HEK293 (cell line): Measurements from ENCODE around the gene SERPINA1.

Source experiments
- CTCF ChIA-PET: fragments of 350-600 bp; formaldehyde crosslinking; extraction: SDS; loops from one replicate; lab custom pipeline; 2021; ENCODE audit warnings: antibody characterized with exemption; lab: Yijun Ruan, JAX
- POLR2A ChIA-PET: fragments of 300-600 bp; formaldehyde crosslinking; extraction: SDS; loops from one replicate; lab custom pipeline; 2020; ENCODE audit warnings: antibody characterized with exemption, inconsistent platforms; lab: Yijun Ruan, JAX
- H3K27ac ChIP-seq: fragments of 200-500 bp; sonication (Bioruptor generic); 2 replicates; pipeline ENCODE4 v1.5.1; 2014; ENCODE audit warnings: low read depth, low read length, control low read depth, inconsistent platforms; ENCODE audit errors: extremely low read depth
- H3K36me3 ChIP-seq, 2 experiments: fragments of 200-500 bp in 1 of 2; sonication (Bioruptor generic) in 1 of 2; 1 replicate in 1 of 2; 2 replicates in 1 of 2; pipeline ENCODE4 v1.5.1; 2014 to 2017; ENCODE audit warnings: inconsistent platforms in 2 of 2, low read length in 2 of 2; ENCODE audit not compliant: control insufficient read depth in 2 of 2, insufficient read depth in 1 of 2
- H3K4me1 ChIP-seq: fragments of 200-500 bp; sonication (Bioruptor generic); 2 replicates; pipeline ENCODE4 v1.5.1; 2014; ENCODE audit warnings: mild to moderate bottlenecking, low read length, inconsistent platforms; ENCODE audit not compliant: control insufficient read depth, insufficient read depth
- H3K4me3 ChIP-seq: 2 replicates; pipeline ENCODE4 v1.5.1; 2011; ENCODE audit warnings: low read depth, mild to moderate bottlenecking, control low read depth, low read length, moderate library complexity
- H3K9me3 ChIP-seq: fragments of 200-500 bp; sonication (Bioruptor generic); 2 replicates; pipeline ENCODE4 v1.5.1; 2014; ENCODE audit warnings: low read depth, low read length, inconsistent platforms; ENCODE audit not compliant: control insufficient read depth, insufficient read depth
- HOXC10 ChIP-seq: sonication (generic); formaldehyde crosslinking; IDR thresholded peaks from 2 replicates; pipeline ENCODE4 v1.8.1; 2023; ENCODE audit warnings: mild to moderate bottlenecking, missing genetic modification reagents
- MZF1 ChIP-seq: fragments of 450-650 bp; formaldehyde crosslinking; IDR thresholded peaks from 2 replicates; pipeline ENCODE4 v1.5.1; 2017; ENCODE audit warnings: missing biosample characterization, missing genetic modification characterization, borderline replicate concordance
- SALL2 ChIP-seq: fragments of 450-650 bp; formaldehyde crosslinking; IDR thresholded peaks from 2 replicates; pipeline ENCODE4 v1.5.0; 2017; ENCODE audit warnings: missing biosample characterization, mild to moderate bottlenecking, missing genetic modification characterization, borderline replicate concordance
- SP3 ChIP-seq: fragments of 450-650 bp; formaldehyde crosslinking; IDR thresholded peaks from 2 replicates; pipeline ENCODE4 v1.5.1; 2016; ENCODE audit warnings: missing biosample characterization, missing genetic modification characterization
- WT1 ChIP-seq: fragments of 450-650 bp; formaldehyde crosslinking; IDR thresholded peaks from 2 replicates; pipeline ENCODE4 v1.5.1; 2016; ENCODE audit warnings: missing biosample characterization, missing genetic modification characterization
- ZBTB11 ChIP-seq: fragments of 450-650 bp; formaldehyde crosslinking; conservative IDR thresholded peaks from 2 replicates; pipeline ENCODE4 v1.5.1; 2016; ENCODE audit warnings: low read depth, missing biosample characterization, missing genetic modification characterization
- ZFHX2 ChIP-seq: fragments of 450-650 bp; formaldehyde crosslinking; conservative IDR thresholded peaks from 2 replicates; pipeline ENCODE4 v1.5.1; 2016; ENCODE audit warnings: missing biosample characterization, missing genetic modification characterization
- ZNF214 ChIP-seq: fragments of 450-650 bp; formaldehyde crosslinking; IDR thresholded peaks from 2 replicates; pipeline ENCODE4 v1.5.1; 2017; ENCODE audit warnings: missing biosample characterization, mild to moderate bottlenecking, missing genetic modification characterization, borderline replicate concordance
- ZNF221 ChIP-seq: fragments of 450-650 bp; formaldehyde crosslinking; IDR thresholded peaks from 2 replicates; pipeline ENCODE4 v1.5.1; 2017; ENCODE audit warnings: missing biosample characterization, missing genetic modification characterization, borderline replicate concordance
- ZNF239 ChIP-seq: fragments of 450-650 bp; formaldehyde crosslinking; IDR thresholded peaks from 2 replicates; pipeline ENCODE4 v1.5.1; 2016; ENCODE audit warnings: missing biosample characterization, missing genetic modification characterization
- ZNF248 ChIP-seq: fragments of 450-650 bp; formaldehyde crosslinking; IDR thresholded peaks from 2 replicates; pipeline ENCODE4 v1.5.1; 2017; ENCODE audit warnings: missing biosample characterization, missing genetic modification characterization
- ZNF311 ChIP-seq: fragments of 450-650 bp; formaldehyde crosslinking; IDR thresholded peaks from 2 replicates; pipeline ENCODE4 v1.5.1; 2017; ENCODE audit warnings: missing biosample characterization, missing genetic modification characterization, borderline replicate concordance
- ZNF398 ChIP-seq: fragments of 450-650 bp; formaldehyde crosslinking; IDR thresholded peaks from 2 replicates; pipeline ENCODE4 v1.5.1; 2017; ENCODE audit warnings: missing biosample characterization, missing genetic modification characterization
- ZNF449 ChIP-seq: fragments of 450-650 bp; formaldehyde crosslinking; IDR thresholded peaks from 2 replicates; pipeline ENCODE4 v1.5.1; 2017; ENCODE audit warnings: missing biosample characterization, mild to moderate bottlenecking, missing genetic modification characterization, moderate library complexity
- ZNF561 ChIP-seq: fragments of 450-650 bp; IDR thresholded peaks from 2 replicates; pipeline ENCODE4 v1.5.1; 2018; ENCODE audit warnings: missing biosample characterization, missing genetic modification characterization, borderline replicate concordance
- ZNF658 ChIP-seq: fragments of 450-650 bp; formaldehyde crosslinking; IDR thresholded peaks from 2 replicates; pipeline ENCODE4; 2016; ENCODE audit warnings: missing biosample characterization, missing genetic modification characterization
- ZNF664 ChIP-seq: fragments of 450-650 bp; formaldehyde crosslinking; IDR thresholded peaks from 2 replicates; pipeline ENCODE4 v1.5.1; 2016; ENCODE audit warnings: missing biosample characterization, missing genetic modification characterization
- ZNF791 ChIP-seq: fragments of 450-650 bp; formaldehyde crosslinking; IDR thresholded peaks from 2 replicates; pipeline ENCODE4 v1.5.1; 2016; ENCODE audit warnings: missing biosample characterization, missing genetic modification characterization
- ZSCAN23 ChIP-seq: fragments of 450-650 bp; formaldehyde crosslinking; IDR thresholded peaks from 2 replicates; pipeline ENCODE4 v1.5.1; 2016; ENCODE audit warnings: missing biosample characterization, missing genetic modification characterization
- TF ChIP-seq, protein P1 (sequence below): fragments of 450-650 bp; formaldehyde crosslinking; IDR thresholded peaks from 2 replicates; pipeline ENCODE4 v1.5.1; 2017; ENCODE audit warnings: missing biosample characterization, missing genetic modification characterization

Gene SERPINA1

DNA sequence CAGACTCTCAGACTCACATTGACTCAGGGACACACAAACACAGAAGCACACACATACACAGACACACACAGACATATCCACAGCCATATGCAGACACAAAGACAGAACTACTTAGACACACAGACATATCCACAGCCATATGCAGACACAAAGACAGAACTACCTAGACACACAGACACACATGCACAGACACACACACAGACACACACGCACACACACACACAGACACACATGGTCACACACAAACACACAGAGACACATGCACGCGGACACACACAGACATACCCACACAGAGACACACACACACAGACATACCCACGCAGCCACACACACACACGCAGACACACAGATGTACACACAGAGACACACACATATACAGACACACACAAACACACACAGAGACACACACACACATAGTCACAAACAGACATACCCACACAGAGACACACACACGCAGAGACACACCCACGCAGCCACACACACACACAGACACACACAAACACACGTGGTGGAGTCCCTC lies 25.7 kb downstream of the SERPINA1 start:
- TF ChIP-seq HOXC10 (CRISPR knock-in tag) (no peak), ZNF311 (tag by site-specific recombination) (no peak), ZNF664 (no peak), SALL2 (0 out of 2 replicates have a peak, but pooled peaks have one; percentile 4), ZNF658 (no peak), ZNF449 (tag by site-specific recombination) (no peak), ZNF561 (tag by site-specific recombination) (no peak), ZSCAN23 (no peak), MZF1 (no peak), ZNF239 (tag by site-specific recombination) (no peak), ZNF214 (tag by site-specific recombination) (no peak), ZFHX2 (tag by site-specific recombination) (peak; percentile 38; the same call in 1 of the 2 replicates), SP3 (tag by site-specific recombination) (no peak), WT1 (tag by site-specific recombination) (no peak), ZNF248 (tag by site-specific recombination) (no peak), ZNF221 (tag by site-specific recombination) (no peak), ZBTB11 (tag by site-specific recombination) (no peak), ZNF398 (tag by site-specific recombination) (no peak), ZNF791 (tag by site-specific recombination) (no peak)
- TF ChIP-seq, protein P1, sequence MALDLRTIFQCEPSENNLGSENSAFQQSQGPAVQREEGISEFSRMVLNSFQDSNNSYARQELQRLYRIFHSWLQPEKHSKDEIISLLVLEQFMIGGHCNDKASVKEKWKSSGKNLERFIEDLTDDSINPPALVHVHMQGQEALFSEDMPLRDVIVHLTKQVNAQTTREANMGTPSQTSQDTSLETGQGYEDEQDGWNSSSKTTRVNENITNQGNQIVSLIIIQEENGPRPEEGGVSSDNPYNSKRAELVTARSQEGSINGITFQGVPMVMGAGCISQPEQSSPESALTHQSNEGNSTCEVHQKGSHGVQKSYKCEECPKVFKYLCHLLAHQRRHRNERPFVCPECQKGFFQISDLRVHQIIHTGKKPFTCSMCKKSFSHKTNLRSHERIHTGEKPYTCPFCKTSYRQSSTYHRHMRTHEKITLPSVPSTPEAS (tag by site-specific recombination): peak; percentile 88
- Histone ChIP-seq H3K9me3 (no peaks in the 10 kb centered on the region), H3K36me3 (no peaks in the 10 kb centered on the region), H3K4me1 (no peaks in the 10 kb centered on the region), H3K27ac (no peak overlapping the region), H3K4me3 (no peak overlapping the region)
- ChIA-PET POLR2A (no interaction called here), CTCF (no interaction called here)
